OCI-LY7 (cell line): Measurements from ENCODE around the gene TRIM56. TPM values are rescaled to one million over a fixed set of nuclear protein-coding genes. Genes with fewer than 3 reads are reported as not detected.
"Not testable (repeated sequence)": the region's sequence is repeated elsewhere in the genome, so short reads cannot be mapped to it uniquely, and the experiment has no call there.

ENCODE experiments used
- BruUV-seq: library from RNA; stranded (reverse); fragments of 400-500 nt; replicated peaks from 2 replicates; lab custom pipeline; 2021; lab: Mats Ljungman, UMichigan
- CTCF ChIA-PET: fragments of 300-600 bp; sonication (Branson Sonifier 250); formaldehyde crosslinking; loops from one replicate; lab custom pipeline; 2022; ENCODE audit warnings: antibody characterized with exemption; ENCODE audit not compliant: unreplicated experiment; lab: Charles Lee
- POLR2A ChIA-PET: fragments of 300-600 bp; sonication (Branson Sonifier 250); formaldehyde crosslinking; loops from one replicate; lab custom pipeline; 2022; ENCODE audit warnings: antibody characterized with exemption; lab: Charles Lee
- DNase-seq: peaks from one replicate; pipeline ENCODE4 v3.0.0-alpha.2; 2015; ENCODE audit warnings: low spot score
- H2AFZ ChIP-seq: fragments of 200-600 bp; sonication (generic), shearing (Covaris generic); 2 replicates; pipeline ENCODE4 v1.6.1; 2014; ENCODE audit warnings: mild to moderate bottlenecking, antibody characterized with exemption, low read length, moderate library complexity
- H3K27ac ChIP-seq: fragments of 200-600 bp; sonication (generic); 2 replicates; pipeline ENCODE4 v1.5.1; 2014; ENCODE audit warnings: mixed run types, low read depth, mild to moderate bottlenecking, moderate library complexity, low read length, inconsistent platforms; ENCODE audit not compliant: poor library complexity, severe bottlenecking
- H3K36me3 ChIP-seq: fragments of 200-600 bp; sonication (generic); 2 replicates; pipeline ENCODE4 v1.6.1; 2014; ENCODE audit warnings: mild to moderate bottlenecking, antibody characterized with exemption, low read length, moderate library complexity, mixed read lengths; ENCODE audit not compliant: insufficient read depth
- H3K4me1 ChIP-seq: fragments of 200-600 bp; sonication (generic); 2 replicates; pipeline ENCODE4 v1.5.1; 2014; ENCODE audit warnings: mild to moderate bottlenecking, low read length; ENCODE audit not compliant: insufficient read depth, poor library complexity, severe bottlenecking
- H3K4me2 ChIP-seq: fragments of 200-600 bp; sonication (generic); 2 replicates; pipeline ENCODE4 v1.6.1; 2014; ENCODE audit warnings: mild to moderate bottlenecking, low read length
- H3K4me3 ChIP-seq: fragments of 200-600 bp; sonication (generic); 2 replicates; pipeline ENCODE4 v1.5.1; 2014; ENCODE audit warnings: mild to moderate bottlenecking, low read depth, low read length; ENCODE audit not compliant: poor library complexity, severe bottlenecking
- H3K79me2 ChIP-seq: fragments of 200-600 bp; sonication (generic); 2 replicates; pipeline ENCODE4 v1.6.1; 2016; ENCODE audit warnings: low read depth, mild to moderate bottlenecking, low read length, moderate library complexity, mixed read lengths; ENCODE audit not compliant: insufficient read depth
- H3K9me2 ChIP-seq: fragments of 200-600 bp; sonication (generic); 2 replicates; pipeline ENCODE4 v1.6.1; 2016; ENCODE audit warnings: mild to moderate bottlenecking, low read length, mixed read lengths; ENCODE audit not compliant: insufficient read depth
- H3K9me3 ChIP-seq: fragments of 200-600 bp; sonication (generic); 2 replicates; pipeline ENCODE4 v1.6.1; 2014; ENCODE audit warnings: mild to moderate bottlenecking, mixed run types, low read length, mixed read lengths
- H4K20me1 ChIP-seq: fragments of 200-600 bp; sonication (generic); 2 replicates; pipeline ENCODE4 v1.6.1; 2014; ENCODE audit warnings: mild to moderate bottlenecking, antibody characterized with exemption, low read length, moderate library complexity, mixed read lengths; ENCODE audit not compliant: insufficient read depth
- EZH2phosphoT487 ChIP-seq: fragments of 200-600 bp; sonication (generic); IDR thresholded peaks from 2 replicates; pipeline ENCODE4 v1.6.1; 2018; ENCODE audit warnings: low read depth, borderline replicate concordance, mild to moderate bottlenecking, mixed run types, antibody characterized with exemption, low read length, moderate library complexity, mixed read lengths
- intact Hi-C: fragments of 100-400 bp; cut with micrococcal nuclease; formaldehyde crosslinking; loops from one replicate; pipeline ENCODE4 v1.10.0; 2022; ENCODE audit not compliant: unreplicated experiment
- total RNA-seq, 2 experiments: library from RNA; depleted of rRNA in 1 of 2; stranded (reverse); fragments of >200 nt in 1 of 2; shearing (Covaris generic) in 1 of 2; gene quantifications; 2 replicates each; pipeline ENCODE4 v1.2.3, GENCODE V29; 2014 to 2022
- TF ChIP-seq, protein P1 (sequence below): fragments of 200-600 bp; sonication (generic); conservative IDR thresholded peaks from 2 replicates; pipeline ENCODE4 v1.5.1; 2014; ENCODE audit warnings: mild to moderate bottlenecking, antibody characterized with exemption, low read length, moderate library complexity, mixed read lengths

The TRIM56 gene
- total RNA-seq, 2 experiments from 2014 or later, result 15.6 to 47.3 TPM

DNA sequence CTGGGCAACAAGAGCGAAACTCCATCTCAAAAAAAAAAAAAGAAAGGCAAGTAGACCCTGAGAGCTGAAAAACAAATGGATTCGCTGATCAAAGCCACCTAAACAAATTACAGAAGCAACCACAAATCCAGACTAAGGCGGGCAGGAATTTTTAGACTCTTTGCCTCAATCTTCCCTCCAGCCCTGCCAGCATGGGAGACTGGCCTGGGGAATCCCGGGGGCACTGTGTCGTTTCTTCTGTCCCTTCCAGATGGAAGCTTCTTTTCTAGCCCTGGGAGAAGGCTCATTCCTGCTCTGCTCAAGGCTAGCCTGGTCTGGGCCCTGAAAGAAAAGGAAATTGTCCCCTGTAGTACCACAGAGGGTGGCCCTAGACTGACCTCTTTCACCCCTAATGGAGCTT lies 26.0 kb downstream of the TRIM56 start:
- H3K36me3 ChIP-seq, result no peaks in the 10 kb centered on the region
- no peak overlapping the region for H2AFZ ChIP-seq
- intact Hi-C loops, result no loop called here
- no peak overlapping the region for H3K4me2 ChIP-seq
- CTCF ChIA-PET, result no interaction called here
- H3K9me3 ChIP-seq, result no peaks in the 10 kb centered on the region
- no peaks in the 10 kb centered on the region for H4K20me1 ChIP-seq
- H3K27ac ChIP-seq, result no peak overlapping the region
- no peaks in the 10 kb centered on the region for H3K4me1 ChIP-seq
- POLR2A ChIA-PET, result interaction anchor here (0.6 kb wide), 1 partner anchor 11 kb away, joined by 3 read pairs; no protein-coding TSS in a partner anchor
- no peaks in the 10 kb centered on the region for H3K9me2 ChIP-seq
- H3K79me2 ChIP-seq, result no peaks in the 10 kb centered on the region
- BruUV-seq, result no TSS peak
- TF ChIP-seq, protein P1, sequence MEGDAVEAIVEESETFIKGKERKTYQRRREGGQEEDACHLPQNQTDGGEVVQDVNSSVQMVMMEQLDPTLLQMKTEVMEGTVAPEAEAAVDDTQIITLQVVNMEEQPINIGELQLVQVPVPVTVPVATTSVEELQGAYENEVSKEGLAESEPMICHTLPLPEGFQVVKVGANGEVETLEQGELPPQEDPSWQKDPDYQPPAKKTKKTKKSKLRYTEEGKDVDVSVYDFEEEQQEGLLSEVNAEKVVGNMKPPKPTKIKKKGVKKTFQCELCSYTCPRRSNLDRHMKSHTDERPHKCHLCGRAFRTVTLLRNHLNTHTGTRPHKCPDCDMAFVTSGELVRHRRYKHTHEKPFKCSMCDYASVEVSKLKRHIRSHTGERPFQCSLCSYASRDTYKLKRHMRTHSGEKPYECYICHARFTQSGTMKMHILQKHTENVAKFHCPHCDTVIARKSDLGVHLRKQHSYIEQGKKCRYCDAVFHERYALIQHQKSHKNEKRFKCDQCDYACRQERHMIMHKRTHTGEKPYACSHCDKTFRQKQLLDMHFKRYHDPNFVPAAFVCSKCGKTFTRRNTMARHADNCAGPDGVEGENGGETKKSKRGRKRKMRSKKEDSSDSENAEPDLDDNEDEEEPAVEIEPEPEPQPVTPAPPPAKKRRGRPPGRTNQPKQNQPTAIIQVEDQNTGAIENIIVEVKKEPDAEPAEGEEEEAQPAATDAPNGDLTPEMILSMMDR, result no peak
- no peak for TF ChIP-seq EZH2phosphoT487
- DNase-seq, result no peak
- H3K4me3 ChIP-seq, result no peak overlapping the region

GRCh38 chr7:101112233-101112632 lies 27.0 kb downstream of the TRIM56 start:
- Histone ChIP-seq H3K4me2 (no peak overlapping the region), H3K9me3 (no peaks in the 10 kb centered on the region), H3K27ac (no peak overlapping the region), H3K4me1 (no peaks in the 10 kb centered on the region), H2AFZ (no peak overlapping the region), H3K4me3 (no peak overlapping the region), H3K9me2 (no peaks in the 10 kb centered on the region), H3K79me2 (no peaks in the 10 kb centered on the region), H3K36me3 (no peaks in the 10 kb centered on the region), H4K20me1 (no peaks in the 10 kb centered on the region)
- no TSS peak for BruUV-seq
- CTCF ChIA-PET, result no interaction called here
- intact Hi-C loops, result no loop called here
- DNase-seq, result no peak
- POLR2A ChIA-PET, result no interaction called here
- TF ChIP-seq EZH2phosphoT487, result no peak
- TF ChIP-seq, protein P1, result no peak

DNA sequence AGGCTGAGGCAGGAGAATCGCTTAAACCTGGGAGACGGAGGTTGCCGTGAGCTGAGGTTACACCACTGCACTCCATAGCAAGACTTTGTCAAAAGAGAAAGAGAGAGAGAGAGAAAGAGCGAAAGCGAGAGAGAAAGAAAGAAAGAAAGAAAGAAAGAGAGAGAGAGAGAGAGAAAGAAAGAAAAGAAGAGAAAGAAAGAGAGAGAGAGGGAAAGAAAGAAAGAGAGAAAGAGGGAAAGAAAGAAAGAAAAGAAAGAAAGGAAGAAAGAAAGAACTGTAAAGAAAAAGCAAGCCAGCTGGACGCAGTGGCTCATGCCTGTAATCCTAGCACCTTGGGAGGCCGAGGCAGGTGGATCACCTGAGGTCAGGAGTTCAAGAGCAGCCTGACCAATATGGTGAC lies 27.9 kb downstream of the TRIM56 start:
- H3K36me3 ChIP-seq, H3K4me2 ChIP-seq, BruUV-seq, H3K4me1 ChIP-seq, H3K9me2 ChIP-seq, H3K4me3 ChIP-seq, CTCF ChIA-PET, H3K79me2 ChIP-seq, H3K9me3 ChIP-seq, intact Hi-C loops, H2AFZ ChIP-seq, H3K27ac ChIP-seq, H4K20me1 ChIP-seq, DNase-seq: not testable (repeated sequence)
- POLR2A ChIA-PET, result interaction anchor here (1.1 kb wide), 1 partner anchor 13 kb away, joined by 3 read pairs; no protein-coding TSS in a partner anchor
